Breast epithelium (tissue), 3 donors: Measurements from ENCODE around the gene PDE4D.

Source experiments
- CTCF ChIP-seq, 3 donors: fragments of 450-650 bp; IDR thresholded peaks; one replicate each; pipeline ENCODE4 v1.5.1; 2016 to 2017; ENCODE audit warnings: antibody characterized with exemption in 3 of 3, mild to moderate bottlenecking in 3 of 3, moderate library complexity in 3 of 3
- POLR2A ChIP-seq: fragments of 450-650 bp; IDR thresholded peaks from one replicate; pipeline ENCODE4 v1.6.1; 2016; ENCODE audit warnings: antibody characterized with exemption, mild to moderate bottlenecking, moderate library complexity

- no peak for TF ChIP-seq CTCF (IDR thresholded peaks at IDR 0.05)
- TF ChIP-seq POLR2A, result no peak
Observed at GRCh38 chr5:59081693-59082092, 811.8 kb downstream of the PDE4D start.
